ENCODE data around the gene ITGB4. TPM values are rescaled to one million over a fixed set of nuclear protein-coding genes. Genes with fewer than 3 reads are reported as not detected.
A peak's percentile ranks its signal among the peaks of the same experiment; 100 is the strongest.

The ITGB4 gene
- total RNA-seq, 1 donor from 2014 or later: 34.7 TPM

DNA sequence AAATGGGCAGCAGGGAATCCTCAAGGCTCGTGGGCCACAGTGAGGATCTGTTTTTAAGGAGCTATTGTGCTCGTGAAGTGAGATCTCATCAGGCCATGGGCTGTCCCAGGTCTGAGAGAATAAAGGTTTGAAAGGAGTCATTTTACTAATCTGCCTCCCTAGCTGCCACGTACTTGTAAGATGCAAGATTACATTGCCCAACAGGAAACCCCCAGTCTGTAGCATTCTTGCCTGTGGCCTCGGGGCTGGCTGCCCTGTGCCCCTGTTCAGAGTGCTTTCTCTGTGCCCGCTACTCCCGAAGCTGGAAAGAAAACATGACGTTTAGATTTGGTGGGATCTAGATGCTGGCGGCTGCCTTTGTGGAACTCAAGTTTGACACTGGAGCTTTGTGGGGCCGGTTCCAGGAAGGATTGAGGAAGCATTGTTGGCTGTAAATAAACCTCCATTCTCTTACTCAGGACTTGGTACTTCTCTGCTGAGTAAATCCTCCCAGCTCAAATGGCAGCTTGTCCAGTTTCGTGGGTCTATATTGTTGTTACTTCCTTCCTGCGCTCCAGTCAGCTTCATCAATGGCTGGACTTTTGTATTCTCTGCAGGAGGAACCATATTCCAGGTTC, 32.9 kb upstream of the ITGB4 start:
- intact Hi-C loops (cut with DNase I): no loop called here
- Histone ChIP-seq H3K36me3 (peaks cover 33% of the 10 kb centered on the region), H3K4me3 (no peak overlapping the region), H3K4me1 (peaks cover 85% of the 10 kb centered on the region), H3K27ac (peak overlapping the region; percentile 67), H3K27me3 (ENCODE audit: low read depth) (no peaks in the 10 kb centered on the region), H3K9me3 (no peaks in the 10 kb centered on the region)
- peak; percentile 6 to 14 for ATAC-seq
- DNase-seq: no peak
- TF ChIP-seq, protein P1, sequence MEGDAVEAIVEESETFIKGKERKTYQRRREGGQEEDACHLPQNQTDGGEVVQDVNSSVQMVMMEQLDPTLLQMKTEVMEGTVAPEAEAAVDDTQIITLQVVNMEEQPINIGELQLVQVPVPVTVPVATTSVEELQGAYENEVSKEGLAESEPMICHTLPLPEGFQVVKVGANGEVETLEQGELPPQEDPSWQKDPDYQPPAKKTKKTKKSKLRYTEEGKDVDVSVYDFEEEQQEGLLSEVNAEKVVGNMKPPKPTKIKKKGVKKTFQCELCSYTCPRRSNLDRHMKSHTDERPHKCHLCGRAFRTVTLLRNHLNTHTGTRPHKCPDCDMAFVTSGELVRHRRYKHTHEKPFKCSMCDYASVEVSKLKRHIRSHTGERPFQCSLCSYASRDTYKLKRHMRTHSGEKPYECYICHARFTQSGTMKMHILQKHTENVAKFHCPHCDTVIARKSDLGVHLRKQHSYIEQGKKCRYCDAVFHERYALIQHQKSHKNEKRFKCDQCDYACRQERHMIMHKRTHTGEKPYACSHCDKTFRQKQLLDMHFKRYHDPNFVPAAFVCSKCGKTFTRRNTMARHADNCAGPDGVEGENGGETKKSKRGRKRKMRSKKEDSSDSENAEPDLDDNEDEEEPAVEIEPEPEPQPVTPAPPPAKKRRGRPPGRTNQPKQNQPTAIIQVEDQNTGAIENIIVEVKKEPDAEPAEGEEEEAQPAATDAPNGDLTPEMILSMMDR (IDR thresholded peaks at IDR 0.05): no peak

- TF ChIP-seq, protein P1 (IDR thresholded peaks at IDR 0.05): no peak
- no peak overlapping the region for H3K4me3 ChIP-seq
- no peaks in the 10 kb centered on the region for H3K9me3 ChIP-seq
- DNase-seq: no peak
- no peak for ATAC-seq
- peaks cover 43% of the 10 kb centered on the region for H3K36me3 ChIP-seq
- H3K27me3 ChIP-seq (ENCODE audit: low read depth): no peaks in the 10 kb centered on the region
- peak overlapping the region; percentile 67 for H3K27ac ChIP-seq
- peaks cover 86% of the 10 kb centered on the region for H3K4me1 ChIP-seq
- intact Hi-C loops (cut with DNase I): no loop called here
Observed at GRCh38 chr17:75689441-75689873, 31.8 kb upstream of the ITGB4 start.

GRCh38 chr17:75691371-75691791, 29.9 kb upstream of the ITGB4 start:
- peaks cover 51% of the 10 kb centered on the region for H3K36me3 ChIP-seq
- no peak overlapping the region for H3K4me3 ChIP-seq
- no peaks in the 10 kb centered on the region for H3K9me3 ChIP-seq
- DNase-seq: no peak
- no peak overlapping the region for H3K27ac ChIP-seq
- H3K27me3 ChIP-seq (ENCODE audit: low read depth): no peaks in the 10 kb centered on the region
- intact Hi-C loops (cut with DNase I): no loop called here
- H3K4me1 ChIP-seq: peaks cover 67% of the 10 kb centered on the region
- TF ChIP-seq, protein P1 (IDR thresholded peaks at IDR 0.05): no peak
- ATAC-seq: no peak

GRCh38 chr17:75691801-75692626, 29.2 kb upstream of the ITGB4 start:
- intact Hi-C loops (cut with DNase I): no loop called here
- DNase-seq (no peak), ATAC-seq (no peak)
- no peaks in the 10 kb centered on the region for H3K9me3 ChIP-seq
- no peak overlapping the region for H3K4me3 ChIP-seq
- H3K4me1 ChIP-seq: peaks cover 66% of the 10 kb centered on the region
- TF ChIP-seq, protein P1 (IDR thresholded peaks at IDR 0.05): no peak
- H3K27ac ChIP-seq: no peak overlapping the region
- no peaks in the 10 kb centered on the region for H3K27me3 ChIP-seq (ENCODE audit: low read depth)
- peaks cover 54% of the 10 kb centered on the region for H3K36me3 ChIP-seq

GRCh38 chr17:75692976-75693375, 28.3 kb upstream of the ITGB4 start:
- H3K9me3 ChIP-seq: no peaks in the 10 kb centered on the region
- peak overlapping the region; percentile 5 for H3K27ac ChIP-seq
- no peak overlapping the region for H3K4me3 ChIP-seq
- TF ChIP-seq, protein P1 (IDR thresholded peaks at IDR 0.05): no peak
- intact Hi-C loops (cut with DNase I): no loop called here
- H3K4me1 ChIP-seq: peaks cover 68% of the 10 kb centered on the region
- no peaks in the 10 kb centered on the region for H3K27me3 ChIP-seq (ENCODE audit: low read depth)
- no peak for ATAC-seq
- no peak for DNase-seq
- peaks cover 59% of the 10 kb centered on the region for H3K36me3 ChIP-seq
